IPS-15b (cell line): ENCODE measurements around the gene TMEM242.
A peak's percentile ranks its signal among the peaks of the same experiment; 100 is the strongest.
"Not testable (repeated sequence)": the region's sequence is repeated elsewhere in the genome, so short reads cannot be mapped to it uniquely, and the experiment has no call there.

Experiments used
- H3K27me3 ChIP-seq: one replicate; pipeline ENCODE4 v1.6.1; 2013; ENCODE audit warnings: low read length; ENCODE audit not compliant: control insufficient read depth, insufficient read depth
- H3K36me3 ChIP-seq: one replicate; pipeline ENCODE4 v1.6.1; 2013; ENCODE audit warnings: low read length; ENCODE audit not compliant: control insufficient read depth, insufficient read depth
- H3K4me1 ChIP-seq: one replicate; pipeline ENCODE4 v1.6.1; 2013; ENCODE audit warnings: mild to moderate bottlenecking, low read length; ENCODE audit not compliant: control insufficient read depth, insufficient read depth
- H3K4me3 ChIP-seq: one replicate; pipeline ENCODE4 v1.5.1; 2013; ENCODE audit warnings: low read depth, low read length
- H3K9ac ChIP-seq: one replicate; pipeline ENCODE4 v1.6.1; 2013; ENCODE audit warnings: low read depth, mild to moderate bottlenecking, low read length
- H3K9me3 ChIP-seq: one replicate; pipeline ENCODE4 v1.6.1; 2013; ENCODE audit warnings: mild to moderate bottlenecking, low read length; ENCODE audit not compliant: control insufficient read depth, insufficient read depth

TMEM242 gene

DNA sequence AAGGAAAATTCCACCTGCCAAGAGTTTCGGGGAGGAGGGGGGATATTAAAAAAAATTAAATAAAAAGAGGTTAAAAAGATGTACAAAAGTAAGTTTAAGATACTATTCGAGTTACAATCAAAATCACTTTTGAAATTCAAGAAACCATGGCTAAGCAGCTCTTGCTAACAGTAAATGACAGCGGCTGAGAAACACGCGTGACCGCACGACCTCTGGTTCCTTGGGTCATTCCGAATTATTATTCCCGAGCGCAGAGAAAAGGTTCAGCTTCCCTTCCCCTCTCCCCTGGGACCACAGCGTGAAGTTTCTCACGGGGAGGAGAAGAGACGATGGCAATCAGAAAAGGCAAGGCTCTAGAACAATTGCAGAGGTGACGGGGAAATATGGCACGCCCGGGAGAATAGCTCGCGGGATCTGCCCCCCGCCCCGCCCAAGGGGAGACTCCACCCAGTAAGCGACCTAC, 496 bp downstream of the TMEM242 start:
- Histone ChIP-seq H3K4me1 (no peaks in the 10 kb centered on the region), H3K9ac (peak overlapping the region; percentile 77), H3K27me3 (peaks cover 15% of the 10 kb centered on the region), H3K36me3 (peaks cover 2% of the 10 kb centered on the region), H3K4me3 (peak overlapping the region; percentile 94), H3K9me3 (no peaks in the 10 kb centered on the region)

DNA sequence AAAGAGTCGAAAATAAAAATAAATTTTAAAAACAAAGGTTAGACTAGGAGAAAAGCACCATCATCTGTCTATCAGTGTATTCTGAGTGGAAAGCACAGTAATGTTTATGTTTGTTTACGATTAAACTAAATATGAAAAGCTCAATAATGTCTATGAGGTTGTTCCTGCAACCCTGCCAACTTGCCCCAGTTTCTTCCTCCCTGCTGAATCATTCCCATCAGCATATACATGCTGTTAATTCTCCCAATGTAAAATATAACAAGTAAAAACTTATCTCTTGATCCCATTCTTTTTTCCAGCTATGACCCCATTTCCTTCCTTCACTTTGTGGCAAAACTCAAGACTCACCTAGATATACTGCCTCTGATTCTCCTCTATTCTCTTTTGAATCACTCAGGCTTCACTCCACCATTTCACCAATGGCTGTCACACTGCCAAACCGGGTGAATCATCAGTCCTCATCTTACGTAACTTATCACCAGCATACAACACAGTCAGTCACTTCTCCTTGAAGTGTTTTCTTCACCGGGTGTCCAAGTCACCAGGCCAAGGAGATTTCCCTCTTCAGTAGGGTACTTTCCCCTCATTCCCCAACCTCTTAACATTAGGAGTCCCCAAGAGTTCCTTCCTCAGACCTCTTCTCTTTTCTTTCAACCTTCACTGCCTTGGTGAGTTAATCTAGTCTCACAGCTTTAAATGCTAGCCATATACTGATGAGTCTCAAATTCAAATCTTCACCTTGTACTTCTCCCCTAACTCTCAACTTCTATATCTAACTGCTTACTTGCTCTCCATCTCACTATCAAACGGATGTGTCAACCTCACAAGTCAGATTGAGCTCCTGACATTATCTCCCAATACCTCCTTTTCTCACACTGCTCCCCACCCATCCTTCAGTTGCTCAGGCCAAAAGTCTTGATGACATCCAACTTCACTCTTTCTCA, 6.2 kb downstream of the TMEM242 start:
- H3K9me3 ChIP-seq: no peaks in the 10 kb centered on the region
- H3K4me1 ChIP-seq: no peaks in the 10 kb centered on the region
- no peak overlapping the region for H3K4me3 ChIP-seq
- H3K36me3 ChIP-seq: peaks cover 19% of the 10 kb centered on the region
- H3K9ac ChIP-seq: no peak overlapping the region
- no peaks in the 10 kb centered on the region for H3K27me3 ChIP-seq

DNA sequence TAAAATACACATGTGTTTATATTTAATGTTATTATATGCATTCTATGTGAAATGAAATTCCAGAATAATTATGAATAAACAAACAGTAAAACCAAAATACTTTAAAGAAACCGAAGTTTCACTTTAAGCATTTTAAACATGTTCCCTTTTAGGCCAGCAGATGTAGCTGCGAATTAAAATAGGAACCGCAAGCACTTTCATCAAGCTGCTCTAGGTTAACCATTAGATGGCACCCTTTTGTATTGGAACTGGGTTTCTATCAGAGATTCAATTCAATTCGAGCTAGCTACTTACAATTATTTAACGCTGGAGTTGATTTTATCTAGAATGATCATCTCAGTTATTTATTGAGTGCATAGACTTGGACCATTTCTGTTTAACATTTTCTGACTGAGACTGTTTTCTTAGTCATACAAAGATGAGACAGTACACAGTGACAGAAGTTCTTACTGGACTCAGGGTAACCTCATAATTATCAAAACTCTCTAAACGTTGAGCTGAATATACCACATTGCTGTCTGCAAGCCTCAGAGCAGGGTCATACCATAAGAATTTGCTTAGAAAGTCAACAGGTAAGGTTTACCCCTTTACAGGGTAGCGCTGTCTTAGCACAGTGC, 8.5 kb downstream of the TMEM242 start:
- Histone ChIP-seq H3K4me1 (no peaks in the 10 kb centered on the region), H3K4me3 (no peak overlapping the region), H3K9ac (no peak overlapping the region), H3K9me3 (no peaks in the 10 kb centered on the region), H3K36me3 (peaks cover 20% of the 10 kb centered on the region), H3K27me3 (no peaks in the 10 kb centered on the region)

DNA sequence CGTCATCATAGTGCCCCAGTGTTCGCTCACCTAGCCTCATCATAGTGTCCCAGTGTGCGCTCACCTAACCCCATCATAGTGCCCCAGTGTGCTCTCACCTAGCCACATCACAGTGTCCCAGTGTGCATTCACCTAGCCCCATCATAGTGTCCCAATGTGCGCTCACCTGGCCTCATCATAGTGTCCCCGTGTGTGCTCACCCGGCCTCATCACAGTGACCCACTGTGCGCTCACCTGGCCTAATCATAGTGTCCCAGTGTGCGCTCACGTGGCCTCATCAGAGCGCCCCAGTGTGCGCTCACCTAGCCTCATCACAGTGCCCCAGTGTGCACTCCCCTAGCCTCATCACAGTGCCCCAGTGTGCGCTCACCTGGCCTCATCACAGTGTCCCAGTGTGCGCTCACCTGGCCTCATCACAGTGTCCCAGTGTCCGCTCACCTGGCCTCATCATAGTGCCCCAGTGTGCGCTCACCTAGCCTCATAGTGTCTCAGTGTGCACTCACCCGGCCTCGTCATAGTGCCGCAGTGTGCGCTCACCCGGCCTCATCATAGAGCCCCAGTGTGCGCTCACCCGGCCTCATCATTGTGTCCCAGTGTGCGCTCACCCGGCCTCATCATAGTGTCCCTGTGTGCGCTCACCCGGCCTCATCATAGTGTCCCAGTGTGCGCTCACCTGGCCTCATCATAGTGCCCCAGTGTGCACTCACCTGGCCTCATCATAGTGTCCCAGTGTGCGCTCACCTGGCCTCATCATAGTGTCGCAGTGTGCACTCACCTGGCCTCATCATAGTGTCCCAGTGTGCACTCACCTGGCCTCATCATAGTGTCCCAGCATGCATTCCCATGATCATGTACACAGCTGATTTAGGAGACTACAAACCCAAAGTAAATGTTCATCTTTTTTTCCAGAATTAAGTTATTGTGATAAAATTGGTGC, 9.5 kb downstream of the TMEM242 start:
- Histone ChIP-seq H3K9me3 (no peaks in the 10 kb centered on the region), H3K4me1 (no peaks in the 10 kb centered on the region), H3K27me3 (no peaks in the 10 kb centered on the region), H3K36me3 (peaks cover 20% of the 10 kb centered on the region), H3K4me3 (no peak overlapping the region), H3K9ac (no peak overlapping the region)

DNA sequence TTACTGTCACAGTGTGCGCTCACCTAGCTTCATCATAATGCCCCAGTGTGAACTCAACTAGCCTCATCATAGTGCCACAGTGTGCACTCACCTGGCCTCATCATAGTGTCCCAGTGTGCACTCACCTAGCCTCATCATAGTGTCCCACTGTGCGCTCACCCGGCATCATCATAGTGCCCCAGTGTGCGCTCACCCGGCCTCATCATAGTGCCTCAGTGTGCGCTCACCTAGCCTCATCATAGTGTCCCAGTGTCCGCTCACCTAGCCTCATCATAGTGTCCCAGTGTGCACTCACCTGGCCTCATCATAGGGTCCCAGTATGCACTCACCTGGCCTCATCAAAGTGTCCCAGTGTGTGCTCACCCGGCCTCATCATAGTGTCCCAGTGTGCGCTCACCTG, 10.6 kb downstream of the TMEM242 start:
- H3K36me3 ChIP-seq: peaks cover 18% of the 10 kb centered on the region
- H3K9ac ChIP-seq: no peak overlapping the region
- H3K27me3 ChIP-seq: no peaks in the 10 kb centered on the region
- H3K9me3 ChIP-seq: no peaks in the 10 kb centered on the region
- H3K4me3 ChIP-seq: no peak overlapping the region
- no peaks in the 10 kb centered on the region for H3K4me1 ChIP-seq

DNA sequence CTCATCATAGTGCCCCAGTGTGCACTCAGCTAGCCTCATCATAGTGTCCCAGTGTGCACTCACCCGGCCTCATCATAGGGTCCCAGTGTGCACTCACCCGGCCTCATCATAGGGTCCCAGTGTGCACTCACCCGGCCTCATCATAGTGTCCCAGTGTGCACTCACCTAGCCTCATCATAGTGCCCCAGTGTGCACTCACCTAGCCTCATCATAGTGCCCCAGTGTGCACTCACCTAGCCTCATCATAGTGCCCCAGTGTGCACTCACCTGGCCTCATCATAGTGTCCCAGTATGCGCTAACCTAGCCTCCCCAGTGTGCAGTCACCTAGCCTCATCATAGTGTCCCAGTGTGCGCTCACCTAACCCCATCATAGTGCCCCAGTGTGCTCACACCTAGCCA, 12.6 kb downstream of the TMEM242 start:
- not testable (repeated sequence) for H3K4me3 ChIP-seq, H3K27me3 ChIP-seq, H3K9me3 ChIP-seq, H3K4me1 ChIP-seq, H3K9ac ChIP-seq
- H3K36me3 ChIP-seq: peaks cover 18% of the 10 kb centered on the region

DNA sequence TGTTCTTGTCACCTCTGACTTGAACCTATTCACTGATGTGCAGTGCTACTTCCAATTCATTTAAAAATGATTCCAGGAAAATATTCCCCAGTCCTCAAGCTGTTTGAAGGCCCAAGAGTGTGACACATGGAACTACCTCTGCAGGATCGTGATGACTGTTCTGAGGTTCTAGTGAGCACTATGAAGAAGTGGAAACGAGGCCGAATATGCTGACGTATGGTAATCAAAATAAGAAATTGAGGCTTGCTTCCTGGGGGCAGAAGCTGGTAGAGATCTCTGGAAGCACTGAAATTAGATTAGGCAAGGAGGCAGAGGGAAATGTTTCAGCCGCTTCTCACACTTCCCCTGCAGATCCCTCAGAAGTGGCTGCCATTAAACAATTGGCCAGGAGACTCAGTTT, 15.7 kb downstream of the TMEM242 start:
- Histone ChIP-seq H3K36me3 (peaks cover 6% of the 10 kb centered on the region), H3K9me3 (no peaks in the 10 kb centered on the region), H3K27me3 (no peaks in the 10 kb centered on the region), H3K4me3 (no peak overlapping the region), H3K9ac (no peak overlapping the region), H3K4me1 (no peaks in the 10 kb centered on the region)

DNA sequence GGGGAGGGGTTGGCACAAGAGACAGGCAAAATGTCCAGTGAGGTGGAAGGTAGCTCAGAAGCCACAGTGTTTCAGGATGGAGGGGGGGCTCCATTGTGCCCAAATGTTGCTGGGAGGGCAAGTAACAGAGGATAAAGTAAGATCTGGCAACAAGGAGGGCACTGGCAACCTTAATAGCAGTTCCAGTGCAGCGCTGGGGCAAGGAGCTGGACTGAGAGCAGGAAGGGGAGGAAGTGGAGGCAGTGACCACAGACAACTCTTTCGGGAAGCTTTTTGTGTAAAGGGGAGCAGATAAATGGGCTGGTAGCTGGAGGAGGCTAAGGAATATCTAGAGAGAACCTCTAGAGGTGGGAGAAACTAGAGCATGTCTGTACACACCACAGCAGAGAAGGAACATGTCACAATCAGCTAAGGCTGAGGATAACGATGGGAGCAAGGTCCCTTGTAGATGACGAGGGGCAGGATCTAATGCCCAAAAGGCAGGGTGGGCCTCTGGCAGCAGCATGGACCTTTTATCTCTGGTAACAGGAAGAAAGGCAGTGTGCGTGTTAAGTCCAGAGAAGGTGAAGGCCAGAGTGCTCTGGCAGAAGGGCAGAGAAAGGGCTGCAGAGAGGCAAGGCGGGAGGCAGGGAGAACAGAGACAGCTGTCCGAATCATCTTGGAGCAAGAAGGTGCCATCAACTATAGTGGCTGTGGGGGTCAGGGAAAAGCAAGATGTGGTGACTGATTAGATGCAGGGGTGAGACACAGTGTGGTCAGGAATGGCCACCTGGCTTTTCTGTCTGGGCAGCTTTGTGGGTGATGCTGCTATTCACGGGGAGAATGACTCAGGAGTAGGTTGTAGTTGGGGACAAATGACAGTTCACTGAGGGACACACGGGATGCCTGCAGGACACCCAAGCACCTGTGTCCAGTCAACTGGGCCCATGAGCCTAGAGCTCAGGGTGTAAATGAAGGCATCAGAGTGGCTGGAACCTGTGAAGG, 17.4 kb downstream of the TMEM242 start:
- no peak overlapping the region for H3K4me3 ChIP-seq

DNA sequence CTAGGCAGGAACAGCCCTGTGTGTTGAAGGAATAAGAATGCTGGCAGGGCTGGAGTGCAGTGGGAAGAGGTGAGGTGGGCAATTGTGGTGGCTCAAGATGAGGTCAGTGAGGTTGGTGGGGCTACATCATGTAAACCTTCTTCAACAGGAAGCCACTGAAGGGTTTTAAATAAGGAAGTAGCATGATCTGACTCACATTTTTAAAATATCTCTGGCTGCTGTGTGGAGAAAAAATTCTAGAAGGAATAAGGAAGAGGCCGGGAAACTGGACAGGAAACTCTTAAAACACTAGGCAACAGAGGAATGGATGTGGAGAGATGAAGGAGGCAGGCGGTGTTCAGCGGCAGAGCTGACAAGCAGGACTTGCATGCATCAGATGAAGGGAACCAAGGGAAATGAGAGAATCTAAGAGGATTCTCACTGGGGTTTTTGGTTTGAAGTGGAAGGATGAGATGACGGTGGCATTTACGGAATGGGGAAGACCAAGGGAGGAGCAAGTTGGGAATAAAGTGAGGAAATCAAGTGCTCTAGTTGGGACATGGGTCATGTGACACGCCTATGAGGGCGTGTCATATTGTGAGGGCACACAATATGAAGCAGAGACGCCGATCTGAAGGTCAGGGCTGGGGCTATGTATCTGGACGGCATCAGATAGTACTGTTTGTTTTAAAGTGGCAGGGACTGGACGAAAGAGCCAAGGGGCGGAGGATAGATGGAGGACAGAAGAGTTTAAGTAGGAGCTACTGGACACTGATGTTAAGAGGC, 18.2 kb downstream of the TMEM242 start:
- no peaks in the 10 kb centered on the region for H3K36me3 ChIP-seq
- H3K4me3 ChIP-seq: no peak overlapping the region
- H3K27me3 ChIP-seq: no peaks in the 10 kb centered on the region
- H3K9ac ChIP-seq: no peak overlapping the region
- no peaks in the 10 kb centered on the region for H3K4me1 ChIP-seq
- no peaks in the 10 kb centered on the region for H3K9me3 ChIP-seq

More for the DNA sequence above, 17.4 kb downstream of the TMEM242 start:
- no peaks in the 10 kb centered on the region for H3K27me3 ChIP-seq
- H3K36me3 ChIP-seq: no peaks in the 10 kb centered on the region
- H3K4me1 ChIP-seq: no peaks in the 10 kb centered on the region
- no peak overlapping the region for H3K9ac ChIP-seq
- H3K9me3 ChIP-seq: no peaks in the 10 kb centered on the region

DNA sequence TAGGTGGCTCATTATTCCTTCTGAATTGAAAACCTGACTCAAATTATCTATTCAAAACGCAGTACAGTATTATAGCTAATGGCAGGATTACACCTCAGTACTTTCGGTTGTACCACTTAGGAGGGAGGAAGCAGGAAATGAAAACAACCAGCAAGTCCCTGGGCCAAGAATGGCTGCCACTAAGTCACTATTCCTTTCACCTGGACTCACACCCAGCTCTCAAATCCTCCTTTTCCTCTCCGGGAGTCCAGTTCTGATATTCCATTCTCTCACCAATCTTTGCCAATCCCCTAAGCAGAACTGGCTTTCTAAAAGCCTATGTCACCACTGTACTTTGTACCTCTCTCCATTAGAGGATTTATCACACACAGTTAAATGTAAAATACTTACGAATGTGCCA, 20.6 kb downstream of the TMEM242 start:
- Histone ChIP-seq H3K4me3 (no peak overlapping the region), H3K9ac (no peak overlapping the region), H3K36me3 (no peaks in the 10 kb centered on the region), H3K27me3 (no peaks in the 10 kb centered on the region), H3K9me3 (no peaks in the 10 kb centered on the region), H3K4me1 (no peaks in the 10 kb centered on the region)
